ENCODE measurements around the gene CCND1. TPM values are rescaled to one million over a fixed set of nuclear protein-coding genes. Genes with fewer than 3 reads are reported as not detected.
"Not testable (repeated sequence)": the region's sequence is repeated elsewhere in the genome, so short reads cannot be mapped to it uniquely, and the experiment has no call there.

The CCND1 gene
- total RNA-seq, 4 donors from 2014 or later, result 108 to 259 (median 168) TPM

GRCh38 chr11:69620683-69621290 is 20.2 kb upstream of the CCND1 start:
- TF ChIP-seq POLR2A (IDR thresholded peaks at IDR 0.05), result no peak
- 74 to 80% methylated on average over 2 of the region's 2 CpGs for WGBS, 2 donors
- H3K9me3 ChIP-seq, result no peaks in the 10 kb centered on the region
- no peaks in the 10 kb centered on the region for H3K27me3 ChIP-seq
- H3K4me1 ChIP-seq, result no peaks in the 10 kb centered on the region
- no peaks in the 10 kb centered on the region for H3K36me3 ChIP-seq
- H3K27ac ChIP-seq, result no peak overlapping the region
- no peak overlapping the region for H3K4me3 ChIP-seq
- DNase-seq (ENCODE audit: low spot score in 2 of 2), result no peak

DNA sequence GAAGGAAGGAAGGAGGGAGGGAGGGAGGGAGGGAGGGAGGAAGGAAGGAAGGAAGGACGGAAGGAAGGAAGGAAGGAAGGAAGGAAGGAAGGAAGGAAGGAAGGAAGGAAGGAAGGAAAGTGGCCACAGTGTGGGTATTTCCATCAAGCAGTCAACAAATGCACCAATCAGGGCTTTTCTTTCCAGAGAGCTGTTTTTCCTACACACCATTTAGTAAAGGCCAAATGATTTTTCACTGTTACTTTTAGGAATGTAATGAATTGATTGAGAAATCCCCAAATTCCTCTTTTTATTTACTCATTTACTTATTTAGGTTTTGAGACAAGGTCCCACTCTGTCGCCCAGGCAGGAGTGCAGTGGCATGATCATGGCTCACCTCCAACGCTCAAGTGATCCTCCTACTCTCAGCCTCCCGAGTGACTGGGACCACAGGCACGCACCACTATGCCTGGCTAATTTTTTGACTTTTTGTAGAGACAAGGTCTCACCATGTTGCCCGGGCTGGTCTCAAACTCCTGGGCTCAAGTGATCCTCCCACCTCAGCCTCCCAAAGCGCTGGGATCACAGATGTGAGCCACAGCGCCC is 18.8 kb upstream of the CCND1 start:
- not testable (repeated sequence) for H3K4me1 ChIP-seq; H3K36me3 ChIP-seq; DNase-seq (ENCODE audit: low spot score in 2 of 2); H3K27ac ChIP-seq; H3K9me3 ChIP-seq; H3K27me3 ChIP-seq; H3K4me3 ChIP-seq
- 74 to 80% methylated on average over 8 of the region's 8 CpGs for WGBS, 2 donors

DNA sequence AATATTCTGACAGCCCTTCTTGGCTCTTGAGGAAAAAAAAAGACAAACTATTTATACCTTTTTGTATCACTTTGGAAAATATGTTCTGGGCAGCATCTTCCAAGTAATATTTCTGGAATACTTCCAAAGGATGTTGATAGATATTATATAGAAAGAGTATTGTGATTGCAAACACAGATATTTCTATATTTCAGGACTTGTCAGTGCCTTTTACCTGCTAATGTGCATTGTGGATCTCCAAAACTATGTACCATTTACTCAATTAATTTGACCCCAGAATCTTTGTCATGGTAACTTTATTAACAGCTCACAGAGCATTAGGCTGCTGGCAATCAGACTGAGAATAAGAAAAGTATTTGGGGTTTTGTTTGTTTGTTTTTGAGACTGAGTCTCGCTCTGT is 16.7 kb upstream of the CCND1 start:
- no peaks in the 10 kb centered on the region for H3K27me3 ChIP-seq

DNA sequence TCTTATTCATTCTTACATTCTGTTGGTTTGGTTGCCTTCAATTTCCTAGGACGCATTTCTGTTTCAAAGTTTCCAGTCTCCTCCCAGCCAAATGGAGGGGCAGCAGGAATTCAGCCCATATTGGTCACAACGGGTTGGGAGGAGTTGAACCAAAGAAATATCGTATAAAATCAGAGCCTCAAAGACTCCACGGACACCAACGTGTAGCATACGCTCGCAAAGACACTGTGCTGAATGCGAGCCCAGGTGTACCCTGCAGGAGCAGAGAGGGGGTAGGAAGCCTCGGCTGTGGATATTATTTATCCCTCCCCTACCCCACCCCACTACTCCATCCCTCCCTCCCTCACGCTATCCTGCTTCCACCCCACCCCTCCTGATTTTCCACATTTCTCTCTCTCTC is 15.5 kb upstream of the CCND1 start:
- H3K27ac ChIP-seq, result no peak overlapping the region
- no peaks in the 10 kb centered on the region for H3K4me1 ChIP-seq
- peaks cover 0 to 14% (median 0%) of the 10 kb centered on the region in 4 donors for H3K9me3 ChIP-seq
- H3K36me3 ChIP-seq, result no peaks in the 10 kb centered on the region
- H3K4me3 ChIP-seq, result no peak overlapping the region
- 79 to 80% methylated on average over 10 of the region's 10 CpGs for WGBS, 2 donors
- no peaks in the 10 kb centered on the region for H3K27me3 ChIP-seq
- no peak for DNase-seq (ENCODE audit: low spot score in 2 of 2)
- no peak for TF ChIP-seq EP300 (IDR thresholded peaks at IDR 0.05)
- TF ChIP-seq CTCF (IDR thresholded peaks at IDR 0.05), result no peak
- no peak for TF ChIP-seq POLR2A (IDR thresholded peaks at IDR 0.05)

More for the DNA sequence above, 16.7 kb upstream of the CCND1 start:
- no peaks in the 10 kb centered on the region for H3K4me1 ChIP-seq
- H3K36me3 ChIP-seq, result no peaks in the 10 kb centered on the region
- H3K27ac ChIP-seq, result no peak overlapping the region
- WGBS, 2 donors, result 84 to 86% methylated on average over 1 of the region's 1 CpG
- DNase-seq (ENCODE audit: low spot score in 2 of 2), result no peak
- TF ChIP-seq POLR2A (IDR thresholded peaks at IDR 0.05) (no peak), CTCF (IDR thresholded peaks at IDR 0.05) (no peak), EP300 (IDR thresholded peaks at IDR 0.05) (no peak)
- H3K4me3 ChIP-seq, result no peak overlapping the region
- H3K9me3 ChIP-seq, result peaks cover 0 to 3% (median 0%) of the 10 kb centered on the region in 4 donors

GRCh38 chr11:69627551-69627950 is 13.4 kb upstream of the CCND1 start:
- 79 to 88% methylated on average over 5 to 14 of the region's 14 CpGs for WGBS, 2 donors
- no peak for DNase-seq (ENCODE audit: low spot score in 2 of 2)
- TF ChIP-seq CTCF (IDR thresholded peaks at IDR 0.05), result no peak
- TF ChIP-seq POLR2A (IDR thresholded peaks at IDR 0.05), result no peak
- TF ChIP-seq EP300 (IDR thresholded peaks at IDR 0.05), result no peak

DNA sequence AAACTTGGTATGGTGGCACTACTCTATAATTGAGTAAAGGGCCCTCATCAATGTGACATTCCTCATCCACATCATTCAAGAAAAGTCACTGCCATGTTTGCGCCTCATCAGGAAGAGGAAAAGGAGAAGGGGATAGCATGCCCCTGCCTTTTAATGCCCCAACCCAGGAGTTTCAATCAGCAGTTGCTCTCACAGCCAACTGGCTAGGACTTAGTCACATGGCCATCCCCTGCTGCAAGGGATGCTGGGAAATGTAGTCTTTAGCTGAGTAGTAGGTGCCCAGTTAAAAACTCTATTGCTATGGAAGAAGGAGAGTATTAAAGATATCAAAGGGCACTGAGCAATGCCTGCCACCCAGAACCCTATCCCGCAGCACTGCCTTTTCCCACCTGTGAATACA is 10.9 kb upstream of the CCND1 start:
- no peaks in the 10 kb centered on the region for H3K4me1 ChIP-seq
- H3K9me3 ChIP-seq, result peaks cover 0 to 14% (median 0%) of the 10 kb centered on the region in 4 donors
- H3K4me3 ChIP-seq, result no peak overlapping the region
- TF ChIP-seq EP300 (IDR thresholded peaks at IDR 0.05), result no peak
- no peak for TF ChIP-seq CTCF (IDR thresholded peaks at IDR 0.05)
- H3K36me3 ChIP-seq, result no peaks in the 10 kb centered on the region
- no peaks in the 10 kb centered on the region for H3K27me3 ChIP-seq
- DNase-seq (ENCODE audit: low spot score in 2 of 2), result no peak
- no peak overlapping the region for H3K27ac ChIP-seq
- WGBS, 2 donors, result 94 to 100% methylated on average over 2 of the region's 2 CpGs

More at GRCh38 chr11:69627551-69627950, 13.4 kb upstream of the CCND1 start:
- Histone ChIP-seq H3K27ac (no peak overlapping the region), H3K9me3 (peaks cover 0 to 14% (median 0%) of the 10 kb centered on the region in 4 donors), H3K27me3 (no peaks in the 10 kb centered on the region), H3K36me3 (no peaks in the 10 kb centered on the region), H3K4me1 (no peaks in the 10 kb centered on the region), H3K4me3 (no peak overlapping the region)
